Memory B cell (primary cell): Measurements from ENCODE around the gene CHD6.

ENCODE experiments used
- ATAC-seq: fragments of 150-1000 bp; cut with Tn5 transposase; 2 replicates; pipeline ENCODE4 v1.10.0; 2021; ENCODE audit warnings: low read depth, mild to moderate bottlenecking, moderate library complexity
- DNase-seq, 2 donors: peaks; one replicate each; pipeline ENCODE4 v3.0.0; 2022; ENCODE audit warnings: low spot score in 2 of 2
- H3K27ac Mint-ChIP-seq: one replicate; pipeline ENCODE4 v1.8.0; 2022; ENCODE audit warnings: mild to moderate bottlenecking, moderate library complexity, mixed read lengths
- H3K27me3 Mint-ChIP-seq: one replicate; pipeline ENCODE4 v1.8.0; 2022; ENCODE audit warnings: mixed read lengths
- H3K36me3 Mint-ChIP-seq: one replicate; pipeline ENCODE4 v1.8.0; 2022; ENCODE audit warnings: mild to moderate bottlenecking, mixed read lengths
- H3K4me1 Mint-ChIP-seq: one replicate; pipeline ENCODE4 v1.8.0; 2022; ENCODE audit warnings: mixed read lengths
- H3K4me3 Mint-ChIP-seq: one replicate; pipeline ENCODE4 v1.8.0; 2022; ENCODE audit warnings: mild to moderate bottlenecking, moderate library complexity, mixed read lengths
- H3K9me3 Mint-ChIP-seq: one replicate; pipeline ENCODE4 v1.8.0; 2022; ENCODE audit warnings: mixed read lengths

Gene CHD6

DNA sequence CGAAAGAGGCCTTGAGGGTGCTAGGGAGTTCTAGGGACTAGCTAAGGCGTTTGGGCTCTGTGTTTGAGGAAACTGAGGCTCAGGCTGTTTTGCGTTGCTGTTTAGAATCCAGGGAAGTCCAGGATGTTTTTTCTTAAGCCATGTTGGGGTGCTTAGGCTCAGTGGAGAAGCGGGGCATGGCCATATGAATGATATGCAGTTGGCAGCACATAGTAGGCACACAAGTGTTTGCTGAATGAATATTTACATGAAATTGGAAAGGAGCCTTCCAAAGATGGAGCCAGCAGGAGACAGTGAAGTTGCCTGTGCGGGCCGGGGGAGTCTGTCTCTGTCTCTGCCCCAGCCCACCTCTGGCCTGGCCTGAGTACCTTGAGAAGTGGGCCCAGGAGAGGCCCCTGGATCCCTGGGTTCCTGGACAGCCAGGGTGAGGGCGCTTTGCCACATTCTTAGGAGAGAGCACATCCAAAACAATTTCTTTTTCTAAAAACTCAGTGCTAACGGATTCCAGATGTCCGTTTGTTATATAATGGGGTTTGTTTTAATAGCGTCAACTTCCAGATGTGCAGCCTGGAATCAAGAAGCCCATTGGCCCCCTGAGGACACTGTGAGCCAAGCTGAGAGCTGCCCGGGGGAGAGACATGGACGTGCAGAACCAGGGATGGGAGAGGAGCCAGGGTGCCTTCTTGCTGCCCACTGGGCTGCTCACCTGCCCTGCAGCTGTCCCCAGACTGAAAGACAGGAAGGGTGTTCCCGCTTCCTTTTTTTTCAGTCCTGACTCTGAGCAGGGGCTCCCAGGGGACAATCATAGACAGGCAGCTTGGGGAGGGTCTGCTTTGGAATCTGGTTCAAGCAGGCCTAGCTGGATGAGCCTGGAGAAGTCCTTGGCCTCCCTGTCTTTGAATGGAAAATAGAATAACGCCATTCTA lies 231.4 kb downstream of the CHD6 start:
- Mint-ChIP-seq H3K4me1 (no peaks in the 10 kb centered on the region), H3K27me3 (peaks cover 7% of the 10 kb centered on the region), H3K4me3 (no peak overlapping the region), H3K27ac (no peak overlapping the region), H3K9me3 (peaks cover 3% of the 10 kb centered on the region), H3K36me3 (peaks cover 4% of the 10 kb centered on the region)
- DNase-seq (no peak), ATAC-seq (no peak)

DNA sequence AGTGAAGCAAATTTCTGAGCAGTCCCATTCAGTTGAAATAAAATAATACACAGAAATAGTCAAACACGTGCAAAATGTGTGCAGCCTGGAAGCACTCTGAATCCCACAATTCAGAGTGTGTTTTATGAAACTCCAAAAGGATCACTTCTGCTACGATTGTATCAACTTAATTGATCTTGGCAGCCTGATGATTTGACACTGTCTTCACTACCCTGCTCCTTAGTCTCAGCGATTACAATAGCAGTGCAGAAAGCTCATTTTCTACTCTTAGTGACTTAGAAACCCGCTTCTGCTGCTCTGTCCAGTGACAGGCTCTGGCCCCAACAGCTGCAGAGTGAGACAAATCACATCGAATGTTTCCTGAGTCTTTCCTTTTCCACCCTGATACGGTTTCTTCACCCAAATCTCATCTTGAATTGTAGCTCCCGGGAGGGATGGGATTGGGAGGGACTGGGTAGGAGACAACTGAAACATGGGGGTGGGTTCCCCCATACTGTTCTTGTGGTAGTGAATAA lies 235.3 kb downstream of the CHD6 start:
- Mint-ChIP-seq H3K36me3 (peaks cover 2% of the 10 kb centered on the region), H3K9me3 (peaks cover 2% of the 10 kb centered on the region), H3K4me1 (no peaks in the 10 kb centered on the region), H3K4me3 (no peak overlapping the region), H3K27me3 (peaks cover 7% of the 10 kb centered on the region), H3K27ac (no peak overlapping the region)
- no peak for ATAC-seq
- DNase-seq = no peak

DNA sequence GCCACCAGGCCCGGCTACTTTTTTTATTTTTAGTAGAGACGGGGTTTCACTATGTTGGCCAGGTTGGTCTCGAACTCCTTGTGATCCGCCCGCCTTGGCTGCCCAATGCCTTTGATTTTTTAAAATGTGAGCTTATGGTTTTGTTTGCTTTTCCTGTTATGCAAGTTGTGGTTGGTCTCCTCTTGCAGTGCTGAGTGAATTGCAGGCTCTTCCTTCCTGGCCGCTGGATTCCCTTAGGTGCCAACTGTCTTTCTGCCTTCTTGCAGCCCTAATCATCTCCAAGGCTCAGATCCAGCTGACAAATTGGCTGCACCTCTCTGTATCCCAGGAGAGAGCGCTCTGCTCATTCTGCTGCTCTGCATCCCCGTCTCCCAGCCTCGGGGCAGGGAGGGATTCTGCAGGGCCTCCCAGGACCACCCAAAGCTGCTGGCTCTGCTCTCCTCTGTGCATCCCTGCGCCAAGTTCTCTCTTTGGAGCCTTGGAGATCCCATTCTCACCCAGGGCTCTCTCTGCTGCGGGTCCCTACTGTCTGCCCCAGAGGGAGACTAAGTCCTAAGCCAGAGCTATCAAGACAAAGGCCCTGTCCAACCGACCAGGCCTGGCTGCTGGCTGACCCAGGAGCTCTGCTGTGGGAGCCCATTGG lies 237.5 kb downstream of the CHD6 start:
- ATAC-seq (no peak), DNase-seq (no peak)
- H3K27ac Mint-ChIP-seq = no peak overlapping the region
- no peak overlapping the region for H3K4me3 Mint-ChIP-seq
- H3K36me3 Mint-ChIP-seq = peaks cover 4% of the 10 kb centered on the region
- H3K4me1 Mint-ChIP-seq = no peaks in the 10 kb centered on the region
- H3K27me3 Mint-ChIP-seq = peaks cover 20% of the 10 kb centered on the region
- peaks cover 2% of the 10 kb centered on the region for H3K9me3 Mint-ChIP-seq

DNA sequence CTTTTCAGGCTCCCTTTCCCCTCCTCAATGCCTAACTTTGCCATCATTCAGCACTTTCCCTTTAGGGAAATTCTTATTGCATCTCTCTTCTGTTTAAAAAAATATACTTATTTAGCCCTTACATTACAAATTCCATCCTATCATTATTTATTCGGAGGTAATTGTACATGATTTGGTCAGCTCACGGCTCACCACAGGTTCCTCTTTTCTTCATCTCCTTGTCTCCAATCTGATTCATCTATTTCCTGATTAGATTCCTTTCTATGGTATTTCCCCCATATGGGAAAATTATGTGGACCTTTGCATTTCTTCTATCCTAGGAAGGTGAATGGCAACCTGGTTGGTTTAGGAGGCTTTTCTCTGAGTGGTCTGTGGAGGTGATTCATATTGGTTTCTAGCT lies 238.6 kb downstream of the CHD6 start:
- DNase-seq (no peak), ATAC-seq (no peak)
- peaks cover 2% of the 10 kb centered on the region for H3K9me3 Mint-ChIP-seq
- no peaks in the 10 kb centered on the region for H3K4me1 Mint-ChIP-seq
- H3K36me3 Mint-ChIP-seq = peaks cover 4% of the 10 kb centered on the region
- H3K4me3 Mint-ChIP-seq = no peak overlapping the region
- H3K27ac Mint-ChIP-seq = no peak overlapping the region
- H3K27me3 Mint-ChIP-seq = peaks cover 21% of the 10 kb centered on the region

DNA sequence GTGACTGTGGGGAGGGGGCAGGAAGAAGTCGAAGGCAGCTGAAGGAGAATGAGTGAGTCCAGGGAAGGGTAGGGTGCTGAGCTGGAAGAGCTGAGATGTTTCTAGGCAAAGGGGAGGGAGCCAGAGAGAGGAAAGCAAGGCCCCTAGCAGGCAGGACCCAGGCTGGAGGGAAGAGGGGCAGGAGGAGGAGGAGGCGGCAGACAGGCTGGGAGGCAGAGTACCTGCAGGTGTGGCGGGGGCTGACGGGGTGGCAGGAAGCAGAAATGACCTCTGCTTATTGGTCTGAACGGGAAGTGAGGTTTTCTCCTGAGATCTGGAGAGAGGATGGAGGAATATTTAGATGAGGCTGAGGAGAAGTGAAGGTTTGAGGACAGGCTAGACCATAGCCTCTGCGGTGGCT lies 240.9 kb downstream of the CHD6 start:
- H3K27ac Mint-ChIP-seq = no peak overlapping the region
- H3K4me3 Mint-ChIP-seq = no peak overlapping the region
- DNase-seq (no peak), ATAC-seq (no peak)
- no peaks in the 10 kb centered on the region for H3K4me1 Mint-ChIP-seq
- peaks cover 32% of the 10 kb centered on the region for H3K27me3 Mint-ChIP-seq
- H3K36me3 Mint-ChIP-seq = peaks cover 2% of the 10 kb centered on the region
- no peaks in the 10 kb centered on the region for H3K9me3 Mint-ChIP-seq

DNA sequence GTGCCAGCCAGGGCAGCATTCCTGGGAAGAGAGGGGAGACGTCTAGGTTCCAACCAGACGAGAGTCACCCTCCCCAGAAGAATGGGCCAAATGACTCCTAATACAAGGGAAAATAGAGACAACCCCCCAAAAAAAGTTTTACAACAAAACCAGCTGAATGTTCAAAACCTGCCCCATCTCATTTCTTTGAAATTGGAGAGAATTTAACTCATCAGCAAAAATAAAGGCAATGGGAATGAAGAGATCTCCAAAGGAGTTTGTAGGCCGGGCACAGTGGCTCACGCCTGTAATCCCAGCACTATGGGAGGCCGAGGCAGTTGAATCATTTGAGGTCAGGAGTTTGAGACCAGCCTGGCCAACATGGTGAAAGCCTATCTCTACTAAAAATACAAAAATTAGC lies 241.8 kb downstream of the CHD6 start:
- no peak for DNase-seq
- Mint-ChIP-seq H3K27me3 (peaks cover 32% of the 10 kb centered on the region), H3K27ac (no peak overlapping the region)

DNA sequence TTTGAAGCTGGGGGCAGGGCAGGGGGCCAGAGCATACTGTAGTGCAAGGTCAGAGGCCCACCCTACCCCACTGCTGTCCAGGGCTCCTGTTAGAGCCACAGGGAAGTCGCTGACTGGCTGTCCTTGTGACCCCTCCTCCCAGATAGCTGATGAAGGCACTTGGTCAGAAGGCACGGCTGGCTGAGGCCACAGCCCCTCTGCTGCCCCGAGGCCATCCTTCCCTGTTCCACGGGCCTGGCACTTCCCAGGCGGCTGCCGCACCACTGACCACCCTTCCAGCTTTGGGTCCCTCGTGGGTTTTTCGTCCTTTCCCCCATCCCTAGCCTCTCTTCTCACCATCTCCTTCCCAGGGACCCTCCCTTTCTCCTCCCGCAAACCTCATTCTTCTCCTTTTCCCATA lies 242.3 kb downstream of the CHD6 start:
- Mint-ChIP-seq H3K27ac (no peak overlapping the region), H3K4me3 (no peak overlapping the region), H3K27me3 (peaks cover 36% of the 10 kb centered on the region), H3K36me3 (peaks cover 6% of the 10 kb centered on the region), H3K4me1 (no peaks in the 10 kb centered on the region), H3K9me3 (peaks cover 3% of the 10 kb centered on the region)
- no peak for ATAC-seq
- no peak for DNase-seq

More for the DNA sequence above, 241.8 kb downstream of the CHD6 start:
- Mint-ChIP-seq H3K4me3 (no peak overlapping the region), H3K36me3 (peaks cover 3% of the 10 kb centered on the region), H3K9me3 (peaks cover under 1% of the 10 kb centered on the region), H3K4me1 (no peaks in the 10 kb centered on the region)
- no peak for ATAC-seq

DNA sequence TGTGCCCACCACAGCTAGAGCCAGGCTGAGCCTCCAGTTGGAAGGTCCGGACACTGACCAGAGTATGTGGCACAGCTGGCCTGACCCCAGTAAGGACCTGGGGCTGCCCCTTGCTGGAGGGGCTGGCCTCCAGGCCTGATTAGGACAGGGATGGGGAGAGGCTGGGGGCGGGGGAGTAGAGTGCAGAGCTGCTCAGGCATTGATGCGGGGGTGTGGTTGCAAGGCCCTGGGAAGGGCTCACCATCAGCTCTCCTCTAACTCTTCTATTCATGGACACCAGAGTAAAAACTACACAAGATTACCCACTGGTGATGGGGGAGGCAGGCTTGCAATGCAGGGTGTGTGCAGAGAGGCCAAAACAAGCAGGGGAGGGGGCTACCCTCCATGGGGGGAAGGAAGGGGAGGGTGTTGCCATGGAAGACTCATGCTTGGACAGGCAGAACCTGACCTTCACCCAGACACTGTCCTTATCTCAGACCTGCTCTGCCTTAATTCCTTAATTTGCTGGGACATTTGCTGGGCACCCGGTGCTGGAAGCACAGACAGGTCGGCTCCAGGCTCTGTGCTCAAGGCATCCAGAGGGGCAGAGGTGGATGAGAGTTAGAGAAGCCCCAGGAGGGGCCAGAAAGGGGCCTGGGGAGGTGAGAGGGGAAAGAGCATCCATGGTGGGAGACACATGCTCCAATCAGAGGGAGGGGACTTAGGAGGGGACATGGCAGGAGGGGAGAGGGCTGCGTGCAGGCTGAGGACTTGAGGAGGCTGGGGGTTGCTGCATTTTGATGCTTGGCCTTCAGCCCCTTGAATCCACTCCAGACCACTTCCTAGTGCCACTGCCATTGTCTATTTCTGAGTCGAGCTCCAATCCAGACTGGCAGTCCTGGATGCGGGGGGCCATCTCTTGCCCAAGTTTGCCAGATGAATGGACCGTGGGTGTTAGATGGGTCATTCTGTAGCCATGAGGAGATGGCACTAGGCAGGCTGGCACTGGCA lies 244.0 kb downstream of the CHD6 start:
- no peak for ATAC-seq
- H3K27ac Mint-ChIP-seq = no peak overlapping the region
- peaks cover 6% of the 10 kb centered on the region for H3K36me3 Mint-ChIP-seq
- peaks cover 3% of the 10 kb centered on the region for H3K9me3 Mint-ChIP-seq
- peaks cover 37% of the 10 kb centered on the region for H3K27me3 Mint-ChIP-seq
- no peak for DNase-seq
- H3K4me1 Mint-ChIP-seq = no peaks in the 10 kb centered on the region
- H3K4me3 Mint-ChIP-seq = no peak overlapping the region

DNA sequence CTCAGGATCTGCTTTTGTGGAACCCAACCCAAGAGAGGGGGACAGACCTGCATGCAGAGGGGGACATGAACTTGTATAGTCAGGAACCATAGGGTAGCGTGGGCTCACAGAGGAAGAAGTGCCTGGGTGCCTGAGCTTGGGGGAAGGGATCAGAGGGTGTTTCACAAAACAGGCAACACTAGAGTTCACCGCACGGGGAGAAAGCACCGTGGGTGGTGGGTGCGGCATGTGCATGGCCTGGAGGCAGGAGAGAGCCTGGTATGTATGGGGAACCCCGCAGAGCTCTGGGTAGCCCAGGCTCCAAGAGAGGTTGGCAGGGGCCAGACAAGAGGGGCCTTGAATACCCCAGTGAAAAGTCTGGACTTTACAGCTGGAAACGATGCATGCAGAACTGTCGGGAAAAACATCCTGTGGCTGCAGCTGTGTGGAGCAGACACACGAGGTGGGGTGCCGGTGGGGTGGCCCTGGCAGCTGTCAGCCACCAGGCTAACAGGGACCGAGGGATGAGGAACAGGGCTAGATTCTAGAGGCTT lies 244.9 kb downstream of the CHD6 start:
- H3K4me3 Mint-ChIP-seq = no peak overlapping the region
- H3K9me3 Mint-ChIP-seq = peaks cover 3% of the 10 kb centered on the region
- H3K4me1 Mint-ChIP-seq = no peaks in the 10 kb centered on the region
- H3K27ac Mint-ChIP-seq = no peak overlapping the region
- no peak for ATAC-seq
- DNase-seq = no peak
- peaks cover 40% of the 10 kb centered on the region for H3K27me3 Mint-ChIP-seq
- H3K36me3 Mint-ChIP-seq = peaks cover 6% of the 10 kb centered on the region

DNA sequence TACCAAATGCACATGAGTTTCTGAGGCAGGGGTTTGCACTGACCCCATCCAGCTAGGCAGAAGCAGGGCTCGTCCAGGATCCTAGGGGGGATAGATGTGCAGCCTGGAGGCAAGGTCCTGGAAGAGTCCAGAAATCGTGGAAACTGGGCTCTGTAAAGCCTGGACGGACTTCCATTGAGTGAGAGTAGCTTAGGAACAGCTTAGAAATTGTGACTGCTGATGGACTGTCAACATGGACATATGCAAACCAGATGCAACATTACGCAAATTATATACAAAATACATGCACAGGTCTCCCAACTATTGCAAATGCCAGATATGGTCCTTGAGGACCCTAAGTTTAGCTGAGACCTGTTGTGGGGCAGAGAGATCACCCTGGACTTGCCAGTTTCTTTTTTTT lies 246.8 kb downstream of the CHD6 start:
- ATAC-seq (no peak), DNase-seq (no peak)
- Mint-ChIP-seq H3K36me3 (peaks cover 4% of the 10 kb centered on the region), H3K27me3 (peaks cover 38% of the 10 kb centered on the region), H3K4me3 (no peak overlapping the region), H3K9me3 (peaks cover 3% of the 10 kb centered on the region), H3K4me1 (peaks cover 6% of the 10 kb centered on the region), H3K27ac (no peak overlapping the region)

DNA sequence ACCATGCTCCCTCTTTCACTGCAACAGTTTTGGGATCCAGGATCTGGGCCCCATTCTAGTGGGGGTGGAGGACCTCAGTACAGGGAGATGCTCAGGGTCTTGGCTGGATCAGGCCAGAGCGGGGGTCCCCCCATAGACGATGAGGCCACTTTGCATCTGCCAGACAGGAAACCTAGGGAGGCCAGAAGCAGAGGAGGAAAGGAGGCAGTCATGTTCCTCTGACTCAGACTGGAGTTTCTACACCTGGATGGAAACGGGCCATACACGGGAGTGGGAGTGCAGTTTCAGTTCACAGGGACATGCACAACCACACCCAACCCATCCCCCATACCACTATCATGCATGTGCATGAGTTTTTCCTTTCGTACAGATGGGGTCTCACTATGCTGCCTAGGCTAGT lies 248.0 kb downstream of the CHD6 start:
- Mint-ChIP-seq H3K4me1 (peaks cover 6% of the 10 kb centered on the region), H3K9me3 (peaks cover 3% of the 10 kb centered on the region), H3K36me3 (peaks cover 4% of the 10 kb centered on the region), H3K27ac (no peak overlapping the region), H3K27me3 (peaks cover 37% of the 10 kb centered on the region), H3K4me3 (no peak overlapping the region)
- DNase-seq (no peak), ATAC-seq (no peak)

DNA sequence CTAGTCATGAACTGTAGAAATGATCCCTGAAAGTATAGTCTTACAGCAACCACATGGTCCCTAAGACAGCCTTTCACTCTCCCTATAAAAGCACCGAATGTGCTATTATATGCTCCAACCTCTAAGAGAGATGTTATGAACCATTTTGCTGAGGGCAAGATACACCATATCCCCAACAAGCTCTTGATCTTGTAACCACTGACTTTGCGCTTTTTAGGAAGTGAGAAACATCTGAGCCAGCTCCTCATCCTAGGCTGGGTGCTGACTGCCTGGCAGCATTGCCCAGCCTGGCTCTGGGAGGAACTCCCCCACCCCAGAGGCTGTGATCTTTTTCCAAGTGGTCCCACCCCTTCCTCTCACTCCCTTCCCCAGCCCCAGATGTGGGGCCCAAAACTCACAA lies 248.5 kb downstream of the CHD6 start:
- Mint-ChIP-seq H3K9me3 (peaks cover 3% of the 10 kb centered on the region), H3K27me3 (peaks cover 36% of the 10 kb centered on the region), H3K4me1 (peaks cover 6% of the 10 kb centered on the region), H3K36me3 (peaks cover 4% of the 10 kb centered on the region), H3K27ac (no peak overlapping the region), H3K4me3 (no peak overlapping the region)
- DNase-seq = no peak
- ATAC-seq = no peak

DNA sequence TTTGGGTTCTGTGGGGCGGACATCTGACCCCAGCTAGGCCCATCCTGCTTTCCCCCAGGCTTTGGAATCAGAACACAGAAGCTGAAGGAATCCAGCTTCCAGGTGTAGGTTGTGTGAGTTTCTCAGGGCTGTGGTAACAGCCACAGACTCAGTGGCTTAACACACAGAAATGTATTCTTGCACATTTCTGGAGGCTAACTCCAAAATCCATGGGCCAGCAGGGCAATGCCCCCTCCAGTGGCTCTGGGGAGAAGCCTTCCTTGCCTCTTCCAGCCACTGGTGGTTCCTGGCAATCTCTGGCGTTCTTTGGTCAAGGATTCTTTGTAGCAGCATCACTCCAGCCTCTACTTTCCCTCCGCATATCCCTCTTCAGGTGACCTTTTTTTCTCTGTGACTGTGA lies 250.2 kb downstream of the CHD6 start:
- Mint-ChIP-seq H3K36me3 (peaks cover 4% of the 10 kb centered on the region), H3K27me3 (peaks cover 26% of the 10 kb centered on the region), H3K4me3 (no peak overlapping the region), H3K27ac (no peak overlapping the region), H3K4me1 (peaks cover 9% of the 10 kb centered on the region), H3K9me3 (peaks cover 3% of the 10 kb centered on the region)
- DNase-seq (no peak), ATAC-seq (no peak)
